Inferior parietal cortex (tissue), 1 donor: Measurements from ENCODE around the gene GNRH2.
A peak's percentile ranks its signal among the peaks of the same experiment; 100 is the strongest.
"Not testable (repeated sequence)": the region's sequence is repeated elsewhere in the genome, so short reads cannot be mapped to it uniquely, and the experiment has no call there.

Experiments
- DNase-seq: peaks from one replicate; pipeline ENCODE4 v3.0.0-alpha.2; 2016; ENCODE audit errors: extremely low spot score

GNRH2 gene

GRCh38 chr20:3042625-3043024 is 797 bp upstream of the GNRH2 start:
- DNase-seq, result no peak

GRCh38 chr20:3044336-3044965 is 1.0 kb downstream of the GNRH2 start:
- DNase-seq, result no peak

GRCh38 chr20:3045042-3045815 is 1.8 kb downstream of the GNRH2 start:
- DNase-seq, result peak; percentile 34

- peak; percentile 85 for DNase-seq
Measured at GRCh38 chr20:3045816-3046676, 2.6 kb downstream of the GNRH2 start, which contains the start of gene MRPS26. MRPS26 (plus strand) TSS chr20:3046052; CDS start chr20:3046069, 17 bp downstream.

DNA sequence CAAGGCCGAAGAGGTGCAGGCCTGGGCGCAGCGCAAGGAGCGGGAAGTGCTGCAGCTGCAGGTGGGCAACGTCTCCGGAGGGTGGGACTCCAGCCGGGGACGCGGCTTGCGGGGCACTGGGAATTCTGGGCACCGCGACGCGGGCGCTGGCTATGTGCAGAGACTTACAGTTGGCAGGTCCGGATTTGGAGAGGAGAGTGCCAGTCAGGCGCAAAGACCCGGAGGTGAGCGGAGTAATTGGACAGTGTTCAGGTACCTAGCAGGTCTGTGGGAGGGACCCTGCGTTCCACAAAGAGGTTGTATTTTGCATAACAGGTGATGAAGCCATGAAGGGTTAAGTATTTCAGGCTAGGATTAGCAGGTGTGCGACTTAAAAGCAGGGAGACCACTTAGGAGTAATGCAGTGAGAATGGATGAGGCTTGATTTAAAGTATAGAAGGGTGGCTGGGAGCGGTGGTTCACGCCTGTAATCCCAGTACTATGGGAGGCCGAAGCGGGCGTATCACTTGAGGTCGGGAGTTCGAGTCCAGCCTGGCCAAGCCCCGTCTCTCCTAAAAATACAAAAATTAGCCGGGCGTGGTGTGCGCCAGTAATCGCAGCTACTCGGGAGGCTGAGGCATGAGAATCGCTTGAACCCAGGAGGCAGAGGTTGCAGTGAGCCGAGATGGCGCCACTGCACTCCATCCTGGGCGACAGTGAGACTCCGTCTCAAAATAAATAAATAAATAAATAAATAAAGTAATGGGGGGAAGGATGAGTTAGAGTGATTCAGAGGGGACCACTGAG is 3.4 kb downstream of the GNRH2 start:
- DNase-seq, result no peak

DNA sequence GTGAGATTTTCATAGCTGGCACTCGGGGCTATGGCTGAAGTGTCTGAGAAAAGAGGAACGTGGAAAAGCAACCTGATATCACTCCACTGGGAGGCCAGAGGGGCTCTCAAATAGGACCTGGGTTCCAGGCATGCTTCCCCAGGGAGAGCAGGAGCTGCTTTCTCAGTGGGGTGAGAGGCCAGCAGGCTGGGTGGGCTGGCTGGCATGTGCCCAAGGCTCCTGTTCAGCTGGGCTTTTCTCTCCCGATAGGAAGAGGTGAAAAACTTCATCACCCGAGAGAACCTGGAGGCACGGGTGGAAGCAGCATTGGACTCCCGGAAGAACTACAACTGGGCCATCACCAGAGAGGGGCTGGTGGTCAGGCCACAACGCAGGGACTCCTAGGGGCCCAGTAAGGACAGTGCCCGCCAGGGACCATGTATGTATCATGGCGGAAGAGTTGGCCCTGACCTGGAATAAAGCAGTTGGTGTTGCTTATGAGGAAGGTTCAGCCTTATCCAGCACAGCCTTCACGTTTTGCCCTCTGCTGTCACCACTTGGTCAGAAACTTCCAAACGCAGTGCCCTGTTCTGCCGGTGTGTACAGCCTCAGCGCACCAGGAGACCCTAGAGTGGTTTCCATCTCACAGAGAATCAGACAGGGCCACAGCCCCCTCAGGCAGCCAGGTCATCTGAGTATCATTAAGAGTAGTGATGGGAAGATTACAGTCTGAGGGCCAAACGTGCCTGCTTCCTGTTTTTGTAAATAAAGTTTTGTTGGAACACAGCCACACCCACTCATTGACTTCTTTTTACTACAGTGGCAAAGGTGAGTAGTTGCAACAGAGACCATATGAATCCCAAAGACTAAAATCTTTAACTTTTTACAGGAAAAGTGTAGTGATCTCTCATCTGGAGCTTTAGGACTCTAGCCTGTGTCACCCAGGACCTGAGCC is 4.3 kb downstream of the GNRH2 start:
- DNase-seq, result no peak

DNA sequence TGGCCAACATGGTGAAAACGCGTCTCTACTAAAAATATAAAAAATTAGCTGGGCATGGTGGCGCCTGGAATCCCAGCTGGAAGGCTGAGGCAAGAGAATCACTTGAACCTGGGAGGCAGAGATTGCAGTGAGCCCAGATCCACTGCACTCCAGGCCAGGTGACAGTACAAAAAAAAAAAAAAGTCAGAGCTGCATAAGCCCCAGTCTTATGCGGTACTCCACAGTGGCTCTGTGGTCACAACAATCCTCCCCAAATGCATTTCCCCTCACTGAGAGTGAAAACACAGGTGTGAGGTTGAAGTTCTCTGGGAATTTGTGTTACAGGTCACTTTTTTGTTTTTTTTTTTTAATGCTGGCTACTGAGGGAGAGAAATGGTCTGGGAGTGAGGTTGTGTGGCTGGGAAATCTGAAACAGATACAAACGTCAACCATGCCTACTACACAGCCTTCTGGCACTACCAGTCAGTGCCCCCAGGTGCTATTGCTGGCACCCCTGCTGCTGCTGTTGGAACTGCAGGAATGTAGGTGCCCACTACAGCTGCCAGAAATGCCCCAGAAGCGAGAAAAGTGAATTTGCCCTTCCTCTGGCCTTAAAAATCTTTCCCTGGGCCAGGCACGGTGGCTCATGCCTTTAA is 8.1 kb downstream of the GNRH2 start:
- DNase-seq, result no peak

DNA sequence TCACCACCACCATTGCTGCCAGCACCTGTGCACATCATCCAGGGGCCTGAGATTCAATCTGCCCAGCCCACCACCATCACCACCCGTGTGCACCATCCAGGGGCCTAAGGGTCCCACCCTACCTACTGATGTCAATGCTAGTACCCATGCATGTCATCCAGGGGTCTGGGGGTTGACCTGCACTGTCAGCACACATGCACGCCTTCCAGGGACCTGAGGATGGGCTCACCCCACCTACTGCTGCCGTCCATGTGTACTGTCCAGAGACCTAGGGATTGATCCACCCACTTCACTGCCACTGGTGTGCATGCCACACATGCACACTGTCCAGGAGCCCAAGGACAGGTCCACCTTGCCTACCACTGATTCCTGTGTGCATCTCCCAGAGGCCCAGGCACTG is 16.1 kb downstream of the GNRH2 start:
- no peak for DNase-seq

DNA sequence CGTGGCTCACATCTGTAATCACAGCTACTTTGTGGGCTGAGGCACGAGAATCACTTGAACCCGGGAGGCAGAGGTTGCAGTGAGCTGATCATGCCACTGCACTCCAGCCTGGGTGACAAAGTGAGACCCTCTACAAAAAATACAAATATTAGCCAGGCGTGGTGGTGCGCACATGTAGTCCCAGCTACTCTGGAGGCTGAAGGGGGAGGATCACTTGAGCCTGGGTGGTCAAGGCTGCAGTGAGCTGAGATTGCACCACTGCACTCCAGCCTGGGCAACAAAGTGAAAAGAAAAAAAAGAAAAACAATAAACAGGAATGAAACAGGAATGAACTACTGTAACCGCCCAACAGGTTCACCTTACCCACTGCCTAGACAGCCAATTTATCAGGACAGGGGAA is 20.7 kb downstream of the GNRH2 start:
- not testable (repeated sequence) for DNase-seq

GRCh38 chr20:3067139-3068014 is 24.0 kb downstream of the GNRH2 start:
- no peak for DNase-seq

DNA sequence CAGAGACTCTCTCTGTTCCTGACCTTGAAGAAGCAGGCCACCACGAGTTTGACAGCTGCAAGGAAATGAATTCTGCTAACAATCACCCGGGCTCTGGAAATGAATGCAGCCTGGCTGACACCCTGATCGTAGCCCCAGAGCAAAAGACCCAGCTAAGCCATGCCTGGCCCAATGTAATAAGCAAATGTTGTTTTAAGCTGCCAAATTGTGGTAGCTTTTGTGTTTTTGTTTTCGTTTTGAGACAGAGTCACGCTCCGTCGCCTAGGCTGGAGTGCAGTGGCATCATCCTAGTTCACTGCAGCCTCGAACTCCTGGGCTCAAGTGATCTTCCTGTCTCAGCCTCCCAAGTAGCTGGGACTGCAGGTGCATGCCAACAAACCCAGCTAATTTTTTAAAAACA is 24.7 kb downstream of the GNRH2 start:
- DNase-seq, result no peak

DNA sequence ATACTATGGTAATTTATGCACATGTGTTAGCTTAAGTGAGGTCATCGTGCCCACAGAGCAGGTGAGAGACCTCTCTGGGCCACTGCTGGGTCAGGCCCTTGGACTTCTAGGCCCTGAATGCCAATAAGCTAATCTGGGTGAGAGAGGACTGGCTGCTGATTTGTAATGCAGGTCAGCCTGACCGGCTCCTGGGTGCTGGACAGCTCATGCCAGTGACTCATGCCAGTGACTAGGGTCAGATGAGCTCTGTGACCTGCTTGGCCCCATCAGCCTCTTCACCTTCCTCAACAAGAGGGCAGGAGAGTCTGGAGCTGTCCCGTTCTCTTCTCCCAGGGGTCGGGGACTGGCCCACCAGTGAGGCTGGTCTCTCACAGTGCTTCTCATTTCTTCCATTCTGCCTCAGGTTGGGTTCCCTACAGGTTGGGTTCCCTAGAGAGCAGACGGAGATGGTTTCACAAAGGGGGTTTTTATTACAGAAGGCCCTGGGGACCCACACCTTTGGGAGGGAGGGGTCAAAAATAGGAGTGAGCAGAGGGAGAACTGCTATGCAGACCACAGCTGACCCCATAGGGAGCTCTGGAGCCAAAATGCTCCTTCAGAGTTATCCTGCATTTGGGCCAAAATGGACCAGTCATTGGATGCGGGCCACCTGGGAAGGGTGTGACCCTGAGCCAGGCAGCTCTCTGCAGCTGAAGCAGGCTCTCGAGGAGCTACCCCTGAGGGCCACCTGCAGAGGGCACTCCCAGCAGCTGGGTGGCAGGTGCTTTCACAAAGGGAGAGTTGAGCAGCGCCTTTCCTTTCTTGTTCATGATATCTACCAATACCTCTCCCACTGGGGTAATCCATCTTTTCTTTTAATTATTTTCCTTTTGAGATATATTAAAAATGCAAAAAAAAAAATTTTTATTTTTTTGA is 25.8 kb downstream of the GNRH2 start:
- DNase-seq, result no peak

DNA sequence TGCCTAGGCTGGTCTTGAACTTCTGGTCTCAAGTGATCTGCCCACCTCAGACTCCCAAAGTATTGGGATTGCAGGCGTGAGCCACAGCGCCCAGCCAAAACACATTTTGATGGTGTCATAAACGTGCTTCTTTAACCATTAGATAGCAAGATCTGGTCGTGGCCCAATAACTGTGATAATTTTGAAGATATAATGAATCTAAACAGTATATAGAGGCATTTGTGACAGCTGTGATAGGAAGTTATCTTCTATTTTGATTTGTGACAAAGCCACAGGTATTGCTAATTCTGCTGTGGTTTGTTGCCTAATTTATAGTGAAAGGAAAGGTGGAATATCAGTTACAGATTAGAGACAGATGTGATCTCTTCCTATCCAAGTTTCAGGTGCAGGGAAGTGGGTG is 27.3 kb downstream of the GNRH2 start:
- DNase-seq, result no peak

DNA sequence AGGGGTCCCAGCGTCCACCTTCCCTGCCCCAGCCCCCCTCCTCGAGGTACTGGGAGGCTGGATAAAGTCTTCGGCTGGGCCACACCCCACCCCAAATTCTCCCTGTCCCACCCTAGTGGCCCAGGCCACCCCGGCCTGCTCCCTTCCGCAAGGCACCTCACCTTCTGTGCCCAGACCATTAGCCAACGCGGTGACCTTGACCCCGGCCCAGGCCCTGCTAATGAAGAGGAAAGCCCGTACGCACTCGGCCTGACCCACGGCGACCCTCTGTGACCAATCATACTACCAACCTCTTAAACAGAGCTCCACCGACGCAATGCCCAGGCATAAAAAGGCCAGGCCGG is 27.8 kb downstream of the GNRH2 start:
- no peak for DNase-seq

DNA sequence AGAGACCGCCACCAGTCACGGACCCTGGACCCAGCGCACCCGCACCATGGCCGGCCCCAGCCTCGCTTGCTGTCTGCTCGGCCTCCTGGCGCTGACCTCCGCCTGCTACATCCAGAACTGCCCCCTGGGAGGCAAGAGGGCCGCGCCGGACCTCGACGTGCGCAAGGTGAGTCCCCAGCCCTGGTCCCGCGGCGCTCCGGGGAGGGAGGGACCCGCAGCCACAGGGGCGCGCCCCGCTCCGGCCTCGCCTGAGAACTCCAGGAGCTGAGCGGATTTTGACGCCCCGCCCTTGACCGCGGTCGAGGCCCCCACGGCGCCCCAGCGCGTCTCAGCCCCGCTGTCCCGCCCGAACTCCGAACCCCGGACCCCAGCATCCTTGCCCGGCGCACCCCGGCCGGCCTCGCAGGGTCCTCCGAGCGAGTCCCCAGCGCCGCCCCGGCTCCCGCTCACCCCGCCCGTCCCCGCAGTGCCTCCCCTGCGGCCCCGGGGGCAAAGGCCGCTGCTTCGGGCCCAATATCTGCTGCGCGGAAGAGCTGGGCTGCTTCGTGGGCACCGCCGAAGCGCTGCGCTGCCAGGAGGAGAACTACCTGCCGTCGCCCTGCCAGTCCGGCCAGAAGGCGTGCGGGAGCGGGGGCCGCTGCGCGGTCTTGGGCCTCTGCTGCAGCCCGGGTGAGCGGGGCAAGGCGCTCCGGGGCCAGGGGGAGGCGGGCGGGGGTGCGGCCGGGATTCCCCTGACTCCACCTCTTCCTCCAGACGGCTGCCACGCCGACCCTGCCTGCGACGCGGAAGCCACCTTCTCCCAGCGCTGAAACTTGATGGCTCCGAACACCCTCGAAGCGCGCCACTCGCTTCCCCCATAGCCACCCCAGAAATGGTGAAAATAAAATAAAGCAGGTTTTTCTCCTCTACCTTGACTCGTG is 28.4 kb downstream of the GNRH2 start, which contains the start of gene OXT:
Gene OXT, plus strand, starts transcription at position 11 of the 920 bp plus-strand sequence. Its CDS starts 36 bp downstream, at position 47.
- DNase-seq, result no peak

DNA sequence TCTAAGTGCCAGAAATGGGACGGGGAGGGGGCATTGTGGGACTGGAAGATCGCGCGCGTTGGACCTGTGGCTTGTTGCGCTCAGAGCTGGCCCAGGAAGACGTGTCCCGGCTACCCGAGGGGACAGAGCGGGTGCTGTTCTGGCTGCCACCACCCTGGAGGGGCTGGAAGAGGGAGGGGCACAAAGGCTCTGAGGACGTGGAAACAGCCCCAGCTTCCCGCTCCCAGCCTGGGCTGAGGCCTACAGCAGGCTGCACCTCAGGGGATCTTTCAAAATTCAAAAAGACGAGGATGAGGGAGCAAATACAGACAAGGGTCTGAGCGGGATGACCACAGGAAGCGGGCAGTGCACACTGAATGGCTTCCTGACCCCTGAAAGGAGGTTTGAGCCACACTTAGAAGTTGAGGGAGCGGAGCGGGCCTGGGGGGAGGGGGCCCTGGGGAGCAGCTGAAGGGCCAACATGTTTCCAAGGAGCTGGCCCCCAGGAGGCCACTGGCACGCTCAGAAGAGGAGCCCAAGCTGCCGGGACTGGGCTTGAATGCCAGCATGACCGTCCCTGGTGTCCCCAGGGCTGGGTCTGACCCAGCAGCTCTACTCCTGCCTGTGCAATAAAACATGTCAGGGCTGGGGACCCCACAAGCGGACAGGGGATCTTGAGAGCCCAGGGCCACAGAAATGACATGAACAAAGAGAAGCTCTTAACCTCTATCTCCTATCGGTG is 29.3 kb downstream of the GNRH2 start:
- no peak for DNase-seq
